ENCODE results near the gene FAT3. TPM values are rescaled to one million over a fixed set of nuclear protein-coding genes. Genes with fewer than 3 reads are reported as not detected.

The FAT3 gene
- total RNA-seq, 1 donor from 2014 or later = 17.6 TPM

DNA sequence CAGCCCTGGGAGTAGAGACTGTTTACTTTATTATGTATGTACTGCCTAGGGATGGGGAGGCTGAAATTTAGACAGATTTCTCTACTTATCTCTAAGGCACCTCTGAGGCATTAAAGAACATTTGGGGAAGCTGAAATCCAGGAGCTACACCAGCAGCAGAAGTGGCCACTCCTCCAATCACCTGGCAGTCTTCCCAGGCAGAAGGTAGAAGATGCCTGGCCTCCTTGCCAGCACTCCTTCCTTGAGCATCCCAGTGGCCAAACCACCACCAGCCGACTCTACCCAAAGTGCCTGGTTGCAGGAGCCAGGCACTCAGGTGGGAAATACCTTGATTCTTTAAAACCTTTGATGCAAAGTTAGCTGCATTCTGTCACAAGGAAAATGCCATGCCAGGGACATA lies 1.9 kb upstream of the FAT3 start:
- H3K27ac Mint-ChIP-seq (ENCODE audit: unreplicated experiment) = no peak overlapping the region
- TF ChIP-seq CTCF (IDR thresholded peaks at IDR 0.05; ENCODE audit: unreplicated experiment) = no peak
- no peak for DNase-seq (ENCODE audit: low spot score)
- peaks cover 7% of the 10 kb centered on the region for H3K36me3 Mint-ChIP-seq (ENCODE audit: low read depth, unreplicated experiment)
- peaks cover 22% of the 10 kb centered on the region for H3K4me1 Mint-ChIP-seq (ENCODE audit: unreplicated experiment)
- no peak overlapping the region for H3K4me3 Mint-ChIP-seq (ENCODE audit: unreplicated experiment)
- no peaks in the 10 kb centered on the region for H3K9me3 Mint-ChIP-seq (ENCODE audit: unreplicated experiment)
- peaks cover 26% of the 10 kb centered on the region for H3K27me3 Mint-ChIP-seq (ENCODE audit: unreplicated experiment)

DNA sequence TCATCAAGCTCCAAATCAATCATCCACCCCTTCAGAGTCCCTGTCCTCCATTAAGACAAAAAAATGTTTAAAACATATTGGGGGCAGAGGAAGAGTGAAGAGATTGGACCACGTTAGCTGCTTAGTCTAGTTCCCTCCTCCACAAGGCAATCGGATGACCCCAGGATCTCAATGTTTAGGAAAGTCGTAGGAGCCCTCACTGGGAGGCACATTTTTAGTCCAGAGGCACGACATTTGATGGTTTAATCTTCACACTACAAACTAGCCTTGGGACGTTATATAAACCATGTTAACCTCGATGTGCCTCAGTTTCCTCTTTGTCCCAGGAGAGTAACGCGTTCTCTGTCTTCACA lies 588 bp upstream of the FAT3 start:
- H3K4me1 Mint-ChIP-seq (ENCODE audit: unreplicated experiment) = peaks cover 22% of the 10 kb centered on the region
- no peak for TF ChIP-seq CTCF (IDR thresholded peaks at IDR 0.05; ENCODE audit: unreplicated experiment)
- H3K4me3 Mint-ChIP-seq (ENCODE audit: unreplicated experiment) = peak overlapping the region; percentile 95
- no peak for DNase-seq (ENCODE audit: low spot score)
- H3K9me3 Mint-ChIP-seq (ENCODE audit: unreplicated experiment) = no peaks in the 10 kb centered on the region
- H3K36me3 Mint-ChIP-seq (ENCODE audit: low read depth, unreplicated experiment) = peaks cover 7% of the 10 kb centered on the region
- H3K27ac Mint-ChIP-seq (ENCODE audit: unreplicated experiment) = peak overlapping the region; percentile 75
- H3K27me3 Mint-ChIP-seq (ENCODE audit: unreplicated experiment) = peaks cover 26% of the 10 kb centered on the region

GRCh38 chr11:92225125-92225567 lies 528 bp downstream of the FAT3 start:
- peak; percentile 28 for DNase-seq (ENCODE audit: low spot score)
- Mint-ChIP-seq H3K36me3 (ENCODE audit: low read depth, unreplicated experiment) (peaks cover 7% of the 10 kb centered on the region), H3K4me1 (ENCODE audit: unreplicated experiment) (peaks cover 22% of the 10 kb centered on the region), H3K27me3 (ENCODE audit: unreplicated experiment) (peaks cover 24% of the 10 kb centered on the region), H3K27ac (ENCODE audit: unreplicated experiment) (no peak overlapping the region), H3K9me3 (ENCODE audit: unreplicated experiment) (no peaks in the 10 kb centered on the region), H3K4me3 (ENCODE audit: unreplicated experiment) (peak overlapping the region; percentile 95)
- no peak for TF ChIP-seq CTCF (IDR thresholded peaks at IDR 0.05; ENCODE audit: unreplicated experiment)

DNA sequence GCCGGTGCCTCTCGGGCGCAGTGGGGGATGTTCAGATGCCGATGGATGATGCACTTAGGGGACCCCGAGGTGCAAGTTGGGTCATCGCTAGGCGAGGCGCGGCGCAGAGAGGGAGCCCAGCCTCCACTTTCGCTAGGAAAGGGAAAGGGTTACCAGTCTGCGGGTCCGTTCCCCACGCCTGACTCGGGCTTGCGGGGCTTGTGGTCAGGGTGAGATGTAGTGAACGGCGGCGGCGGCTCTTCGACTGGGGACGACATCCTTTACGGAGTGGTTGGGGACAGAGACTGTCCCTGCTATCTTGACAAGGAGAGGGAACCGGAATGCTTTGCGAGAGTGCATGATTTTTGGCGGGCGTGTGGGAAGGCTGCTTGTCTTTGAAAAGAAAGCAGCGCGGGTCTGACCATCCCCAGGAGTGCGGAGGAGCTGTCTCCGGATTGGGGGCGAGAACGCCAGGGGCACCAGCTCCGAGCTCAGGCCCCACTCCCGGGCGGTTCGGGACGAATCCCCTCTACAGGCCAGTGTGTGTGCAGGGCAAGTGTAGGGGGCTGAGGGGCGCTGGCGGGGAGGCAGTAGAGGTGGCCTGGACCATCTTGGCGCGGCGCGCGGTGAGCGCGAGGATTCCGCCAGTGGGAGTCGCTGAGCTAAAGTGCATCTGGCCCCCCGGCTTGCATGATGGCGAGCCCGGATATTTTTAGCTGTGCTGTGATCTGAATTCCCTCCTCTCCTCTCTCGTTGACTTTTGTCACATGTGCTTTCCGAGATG lies 1.1 kb downstream of the FAT3 start:
- Mint-ChIP-seq H3K4me1 (ENCODE audit: unreplicated experiment) (peaks cover 22% of the 10 kb centered on the region), H3K36me3 (ENCODE audit: low read depth, unreplicated experiment) (peaks cover 7% of the 10 kb centered on the region), H3K4me3 (ENCODE audit: unreplicated experiment) (peak overlapping the region; percentile 95), H3K9me3 (ENCODE audit: unreplicated experiment) (no peaks in the 10 kb centered on the region), H3K27me3 (ENCODE audit: unreplicated experiment) (peaks cover 24% of the 10 kb centered on the region), H3K27ac (ENCODE audit: unreplicated experiment) (peak overlapping the region; percentile 50)
- no peak for TF ChIP-seq CTCF (IDR thresholded peaks at IDR 0.05; ENCODE audit: unreplicated experiment)
- peak; percentile 42 for DNase-seq (ENCODE audit: low spot score)
